Endothelial cell of umbilical vein (primary cell): ENCODE data around the gene RAB3C. TPM values are rescaled to one million over a fixed set of nuclear protein-coding genes. Genes with fewer than 3 reads are reported as not detected.

Experiments
- BruUV-seq: library from RNA; stranded (reverse); fragments of 400-500 nt; replicated peaks from 2 replicates; lab custom pipeline; 2021; lab: Mats Ljungman, UMichigan
- CTCF ChIA-PET: fragments of 300-600, 350-600 bp; sonication (Branson Sonifier 250); formaldehyde crosslinking; loops from one replicate; lab custom pipeline; 2021; ENCODE audit warnings: antibody characterized with exemption, inconsistent platforms; lab: Charles Lee
- POLR2A ChIA-PET: fragments of 300-600, 350-600 bp; sonication (Branson Sonifier 250); formaldehyde crosslinking; loops from one replicate; lab custom pipeline; 2021; ENCODE audit warnings: antibody characterized with exemption, inconsistent platforms; lab: Charles Lee
- DNase-seq: peaks from one replicate; pipeline ENCODE4 v3.0.0-alpha.2; 2011; ENCODE audit warnings: low read depth, low spot score
- FAIRE-seq: peaks from 2 replicates; lab custom pipeline; 2011; peaks lifted over from hg19 to GRCh38; lab: Jason Lieb, UNC
- H2AFZ ChIP-seq: 2 replicates; pipeline ENCODE4 v1.6.0; 2012; ENCODE audit warnings: low read depth, low read length, control low read depth, inconsistent platforms
- H3K27ac ChIP-seq: 2 replicates; pipeline ENCODE4 v1.5.1; 2011; ENCODE audit warnings: low read depth, mild to moderate bottlenecking, control low read depth, low read length, moderate library complexity; ENCODE audit not compliant: insufficient read depth
- H3K27me3 ChIP-seq, 2 experiments: 2 replicates each; pipeline versions ENCODE4 v1.6.0 to v1.6.1; 2011; ENCODE audit warnings: low read length in 2 of 2, mixed read lengths in 1 of 2; ENCODE audit not compliant: control insufficient read depth in 2 of 2, insufficient read depth in 2 of 2
- H3K36me3 ChIP-seq, 2 experiments: 2 replicates in 1 of 2; 3 replicates in 1 of 2; pipeline ENCODE4 v1.5.1; 2011; ENCODE audit warnings: low read length in 2 of 2, mild to moderate bottlenecking in 1 of 2, moderate library complexity in 1 of 2; ENCODE audit not compliant: control insufficient read depth in 2 of 2, insufficient read depth in 2 of 2; ENCODE audit errors: extremely low read depth in 1 of 2
- H3K4me1 ChIP-seq: 3 replicates; pipeline ENCODE4 v1.5.1; 2011; ENCODE audit warnings: mild to moderate bottlenecking, low read length; ENCODE audit not compliant: control insufficient read depth, insufficient read depth; ENCODE audit errors: extremely low read depth
- H3K4me2 ChIP-seq: 2 replicates; pipeline ENCODE4 v1.6.1; 2011; ENCODE audit warnings: low read length, control low read depth, mixed read lengths; ENCODE audit not compliant: insufficient read depth
- H3K4me3 ChIP-seq, 3 experiments: fragments of 200-600 bp in 1 of 3; sonication (generic), shearing (Covaris generic) in 1 of 3; replicated peaks in 1 of 3; 2 replicates each; pipeline ENCODE4 v1.5.1; 2011 to 2016; ENCODE audit warnings: control low read depth in 3 of 3, low read length in 3 of 3, mild to moderate bottlenecking in 2 of 3, inconsistent platforms in 1 of 3, low read depth in 1 of 3, moderate library complexity in 1 of 3; ENCODE audit not compliant: insufficient read depth in 1 of 3
- H3K79me2 ChIP-seq: 2 replicates; pipeline ENCODE4 v1.6.0; 2012; ENCODE audit warnings: low read length, inconsistent platforms; ENCODE audit not compliant: control insufficient read depth, insufficient read depth
- H3K9ac ChIP-seq: replicated peaks from 2 replicates; pipeline ENCODE3; 2011; ENCODE audit warnings: low read length, control low read depth; ENCODE audit not compliant: insufficient read depth; ENCODE audit errors: extremely low read depth
- H3K9me1 ChIP-seq: replicated peaks from 3 replicates; pipeline ENCODE4 v1.6.0; 2011; ENCODE audit warnings: mild to moderate bottlenecking, low read length; ENCODE audit not compliant: control insufficient read depth, insufficient read depth; ENCODE audit errors: extremely low read depth
- H3K9me3 ChIP-seq: replicated peaks from 2 replicates; pipeline ENCODE4 v1.5.1; 2012; ENCODE audit warnings: low read length, inconsistent platforms; ENCODE audit not compliant: control insufficient read depth, insufficient read depth
- H4K20me1 ChIP-seq: replicated peaks from 2 replicates; pipeline ENCODE3; 2011; ENCODE audit warnings: mild to moderate bottlenecking, low read length; ENCODE audit not compliant: control insufficient read depth, insufficient read depth; ENCODE audit errors: extremely low read depth
- CTCF ChIP-seq, 2 donors: IDR thresholded peaks; 1 replicate in 1 of 2; 2 replicates in 1 of 2; pipeline ENCODE4 v1.5.1; 2011; ENCODE audit warnings: low read length in 2 of 2, mild to moderate bottlenecking in 2 of 2, moderate library complexity in 2 of 2, control low read depth in 1 of 2, inconsistent platforms in 1 of 2, low read depth in 1 of 2; ENCODE audit not compliant: insufficient read depth in 1 of 2; ENCODE audit errors: extremely low read depth in 1 of 2
- EZH2 ChIP-seq: IDR thresholded peaks from 2 replicates; pipeline ENCODE4 v1.6.1; 2012; ENCODE audit warnings: borderline replicate concordance, low read depth, mild to moderate bottlenecking, moderate library complexity, low read length, inconsistent platforms; ENCODE audit not compliant: severe bottlenecking
- FOS ChIP-seq: IDR thresholded peaks from 2 replicates; pipeline ENCODE4 v1.6.1; 2011; ENCODE audit warnings: mild to moderate bottlenecking, low read length, moderate library complexity, borderline replicate concordance; ENCODE audit not compliant: insufficient read depth
- GATA2 ChIP-seq: IDR thresholded peaks from 2 replicates; pipeline ENCODE4 v1.7.0; 2011; ENCODE audit warnings: low read depth, mild to moderate bottlenecking, moderate library complexity, mixed read lengths, low read length; ENCODE audit not compliant: insufficient read length, insufficient read depth
- JUN ChIP-seq: IDR thresholded peaks from 2 replicates; pipeline ENCODE4 v1.6.1; 2011; ENCODE audit warnings: borderline replicate concordance, low read depth; ENCODE audit not compliant: insufficient read length, insufficient read depth
- MAX ChIP-seq: IDR thresholded peaks from 2 replicates; pipeline ENCODE4 v1.6.1; 2011; ENCODE audit not compliant: insufficient read depth, insufficient read length
- MYC ChIP-seq: IDR thresholded peaks from one replicate; pipeline ENCODE4 v1.6.1; 2011; ENCODE audit warnings: mild to moderate bottlenecking, low read depth, low read length
- POLR2A ChIP-seq: IDR thresholded peaks from 2 replicates; pipeline ENCODE4 v1.6.1; 2012; ENCODE audit warnings: low read depth, mild to moderate bottlenecking, control low read depth, low read length
- POLR2AphosphoS5 ChIP-seq: IDR thresholded peaks from 2 replicates; pipeline ENCODE4 v1.6.1; 2012; ENCODE audit warnings: low read depth, mild to moderate bottlenecking, control low read depth, low read length, moderate library complexity; ENCODE audit not compliant: insufficient read depth
- dilution Hi-C: fragments of 300-500 bp; cut with MboI; formaldehyde crosslinking; loops from one replicate; pipeline ENCODE4 v1.15.0; 2019; ENCODE audit warnings: low sequenced_read_pairs; ENCODE audit not compliant: extremely low pct_ligation_motif_present
- intact Hi-C: fragments of 100-400 bp; cut with micrococcal nuclease; formaldehyde crosslinking; loops from one replicate; pipeline ENCODE4 v1.10.0; 2022
- polyA plus RNA-seq, 4 experiments: library from polyadenylated mRNA; depleted of rRNA in 3 of 4; stranded (reverse) in 3 of 4; unstranded in 1 of 4; fragments of >200 nt; gene quantifications; 2 replicates each; pipeline versions ENCODE4 v1.2.1 to v1.2.3, GENCODE V29; 2011 to 2012; ENCODE audit warnings: missing spikeins in 1 of 4
- total RNA-seq: library from RNA; stranded (reverse); gene quantifications from 2 replicates; pipeline ENCODE4 v1.2.3, GENCODE V29; 2021

Gene RAB3C
- total and polyA plus RNA-seq, 2 donors (not counting 3 experiments of a cell fraction or from before 2014, with no cell fraction given), result 0.04 to 0.66 TPM

- no peaks in the 10 kb centered on the region for H3K9me3 ChIP-seq
- no peak overlapping the region for H3K27ac ChIP-seq
- no peak overlapping the region for H3K4me3 ChIP-seq
- no peak overlapping the region for H3K4me2 ChIP-seq
- no peaks in the 10 kb centered on the region for H3K79me2 ChIP-seq
- H3K4me1 ChIP-seq, result peaks cover 10% of the 10 kb centered on the region
- ChIA-PET POLR2A (no interaction called here), CTCF (no interaction called here)
- no peaks in the 10 kb centered on the region for H3K36me3 ChIP-seq
- FAIRE-seq (no peak), DNase-seq (no peak)
- intact Hi-C loops (no loop called here), dilution Hi-C loops (no loop called here)
- BruUV-seq, result no TSS peak
- H3K27me3 ChIP-seq, result no peaks in the 10 kb centered on the region
- TF ChIP-seq EZH2 (no peak), CTCF (IDR thresholded peaks at IDR 0.05; ENCODE audit: extremely low read depth in 1 of 2, insufficient read depth in 1 of 2, low read depth in 1 of 2, low read length in 2 of 2) (no peak), GATA2 (no peak), POLR2A (no peak), FOS (no peak), MAX (no peak), MYC (no peak), JUN (no peak), POLR2AphosphoS5 (no peak)
- no peak overlapping the region for H3K9ac ChIP-seq
- H2AFZ ChIP-seq, result no peak overlapping the region
- H3K9me1 ChIP-seq, result no peaks in the 10 kb centered on the region
- no peaks in the 10 kb centered on the region for H4K20me1 ChIP-seq
Observed at GRCh38 chr5:58755397-58755796, 172.5 kb downstream of the RAB3C start.
